Stimulated activated CD4-positive, alpha-beta T cell treated with anti-CD3 and anti-CD28 coated beads, Interleukin-1b, Interleukin-23, amount 100 ng/mL, for 24 hours (primary cell): ENCODE measurements around the gene ITGAE.
"Not testable (repeated sequence)": the region's sequence is repeated elsewhere in the genome, so short reads cannot be mapped to it uniquely, and the experiment has no call there.

Source experiments
- DNase-seq, 4 experiments: peaks; one replicate each; pipeline ENCODE4 v3.0.0-alpha.2; 2020; ENCODE audit warnings: low read depth in 4 of 4, low spot score in 1 of 4

ITGAE gene

GRCh38 chr17:3800362-3801271 lies at the start of gene ITGAE:
ITGAE (minus strand) TSS chr17:3801188; CDS start chr17:3801144, 44 bp downstream.
- DNase-seq, result no peak

GRCh38 chr17:3848229-3848835 lies 47.3 kb upstream of the ITGAE start:
- no peak for DNase-seq

- no peak for DNase-seq
Measured at GRCh38 chr17:3847165-3847670, 46.2 kb upstream of the ITGAE start.

- no peak for DNase-seq
Measured at GRCh38 chr17:3846437-3847164, 45.6 kb upstream of the ITGAE start.

GRCh38 chr17:3845621-3846436 lies 44.8 kb upstream of the ITGAE start, which contains the start of gene NCBP3:
NCBP3 (minus strand) TSS chr17:3846246; CDS start chr17:3846223, 23 bp downstream.
- peak; percentile 77 to 90 (median 85) for DNase-seq

GRCh38 chr17:3845291-3845620 lies 44.3 kb upstream of the ITGAE start:
- DNase-seq, result peak in 3 of 4 experiments; percentile 8 to 27 (median 9)

- DNase-seq, result not testable (repeated sequence)
Measured at GRCh38 chr17:3844556-3844955, 43.6 kb upstream of the ITGAE start.

- DNase-seq, result peak in 2 of 4 experiments; percentile 20 to 25
Measured at GRCh38 chr17:3843935-3844516, 43.0 kb upstream of the ITGAE start.

GRCh38 chr17:3838206-3838605 lies 37.2 kb upstream of the ITGAE start:
- no peak for DNase-seq

- no peak for DNase-seq
Measured at GRCh38 chr17:3836551-3836950, 35.6 kb upstream of the ITGAE start.

- no peak for DNase-seq
Measured at GRCh38 chr17:3835410-3836229, 34.6 kb upstream of the ITGAE start.

- no peak for DNase-seq
Measured at GRCh38 chr17:3834811-3835210, 33.8 kb upstream of the ITGAE start.

- DNase-seq, result no peak
Measured at GRCh38 chr17:3828852-3829232, 27.9 kb upstream of the ITGAE start.

GRCh38 chr17:3828151-3828851 lies 27.3 kb upstream of the ITGAE start:
- no peak for DNase-seq

- DNase-seq, result peak; percentile 46 to 53 (median 48)
Measured at GRCh38 chr17:3827124-3827773, 26.3 kb upstream of the ITGAE start.

GRCh38 chr17:3826191-3826590 lies 25.2 kb upstream of the ITGAE start:
- no peak for DNase-seq

GRCh38 chr17:3821101-3821500 lies 20.1 kb upstream of the ITGAE start:
- no peak for DNase-seq

- no peak for DNase-seq
Measured at GRCh38 chr17:3818786-3819185, 17.8 kb upstream of the ITGAE start.
